NOMO-1 treated with DMSO at 0.1 percent for 48 hours (cell line): ENCODE results near the gene ADD3.
A peak's percentile ranks its signal among the peaks of the same experiment; 100 is the strongest.

Source experiments
- DNase-seq: peaks from one replicate; lab custom pipeline; 2025; ENCODE audit not compliant: unreplicated experiment; lab: John Stamatoyannopoulos, UW

ADD3 gene

GRCh38 chr10:109998513-109998912, 9.3 kb upstream of the ADD3 start:
- DNase-seq: no peak

GRCh38 chr10:110002801-110003523, 4.8 kb upstream of the ADD3 start:
- DNase-seq: peak; percentile 16

- no peak for DNase-seq
Observed at GRCh38 chr10:110003524-110003885, 4.3 kb upstream of the ADD3 start.

DNA sequence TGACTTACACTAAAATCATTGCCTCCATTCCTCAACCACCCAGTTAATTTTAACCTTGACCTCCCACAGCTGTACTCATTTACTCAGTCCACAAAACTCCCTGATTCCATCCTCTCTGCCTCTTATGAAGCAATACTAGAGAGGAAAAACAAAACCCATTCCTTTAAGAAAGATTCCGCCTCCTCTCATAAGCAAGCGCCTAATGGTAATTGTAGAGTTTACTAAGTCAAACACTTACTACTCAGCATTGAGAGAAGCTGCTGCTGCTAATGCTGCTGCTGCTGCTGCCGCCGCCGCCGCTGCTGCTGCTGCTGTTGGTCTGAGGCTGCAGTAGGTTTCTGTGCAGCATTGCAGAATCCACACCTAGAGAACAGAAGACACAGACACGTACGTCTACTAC, 2.1 kb upstream of the ADD3 start:
- DNase-seq: no peak

- no peak for DNase-seq
Observed at GRCh38 chr10:110006358-110007160, 1.2 kb upstream of the ADD3 start.

DNA sequence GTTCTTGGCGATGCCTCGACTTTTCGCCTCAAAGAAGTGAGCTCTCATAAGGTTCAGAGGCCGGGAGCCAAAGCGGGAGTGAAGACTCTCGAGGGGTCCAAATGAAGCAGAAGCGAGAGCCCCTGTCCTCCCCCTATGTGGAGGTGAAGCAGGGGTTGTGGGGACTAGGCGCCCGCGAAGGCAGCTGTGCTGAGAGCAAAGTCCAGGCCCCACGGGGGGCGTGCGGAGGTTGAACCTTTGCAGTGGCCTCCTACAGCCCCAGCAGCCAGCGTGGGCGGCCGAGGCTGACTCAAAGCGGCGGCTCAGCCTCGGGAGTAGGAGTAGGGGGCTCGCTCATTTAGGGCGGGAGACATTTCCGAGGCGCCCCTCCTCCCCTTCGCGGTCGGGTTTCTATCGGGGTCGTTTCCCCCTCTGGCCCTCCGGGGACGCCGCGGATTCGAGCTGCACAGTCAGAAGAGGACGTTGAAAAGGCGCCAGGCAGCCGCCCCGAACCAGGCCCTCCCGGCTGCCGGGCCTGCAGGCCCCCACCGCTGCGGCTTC, 553 bp upstream of the ADD3 start:
- no peak for DNase-seq

DNA sequence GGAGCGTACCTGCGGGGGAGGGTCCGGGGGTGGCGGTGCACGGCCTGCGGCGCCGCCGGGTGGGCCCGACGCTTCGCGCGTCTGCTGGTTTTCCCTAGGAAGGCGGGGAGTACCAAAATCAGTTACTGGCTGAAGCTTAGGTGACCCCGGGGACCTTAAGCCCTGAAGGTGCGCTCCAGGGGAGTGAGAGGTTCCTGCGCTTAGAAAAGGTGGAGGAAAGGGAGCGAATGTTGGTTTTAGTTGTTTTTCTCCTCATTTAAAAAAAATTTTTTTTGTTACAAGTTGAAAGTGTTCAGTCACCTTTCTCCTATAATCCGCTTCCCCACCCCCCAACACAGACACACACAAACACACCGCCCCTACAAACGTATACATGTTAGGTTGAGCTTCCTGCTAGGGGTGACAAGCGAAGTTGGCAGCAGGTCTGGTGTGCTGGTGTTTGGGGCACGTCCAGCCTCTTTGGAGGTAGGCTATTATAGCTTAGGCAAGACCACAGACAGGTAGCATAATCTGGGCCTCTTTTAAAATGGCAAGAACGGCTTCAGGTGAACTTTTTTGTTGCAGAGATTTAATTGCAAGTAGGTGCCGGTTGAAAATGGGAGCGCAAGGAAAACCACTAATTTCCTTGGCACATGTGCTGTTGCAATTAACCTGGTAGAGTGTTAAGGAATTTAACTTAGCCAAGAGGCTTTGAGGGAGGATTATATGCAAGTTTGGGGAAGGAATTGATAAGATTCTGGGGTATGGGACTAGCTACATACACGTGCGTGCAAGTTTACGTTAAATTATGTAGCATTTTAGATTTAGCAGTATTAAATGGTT, 945 bp downstream of the ADD3 start:
- DNase-seq: peak; percentile 27

DNA sequence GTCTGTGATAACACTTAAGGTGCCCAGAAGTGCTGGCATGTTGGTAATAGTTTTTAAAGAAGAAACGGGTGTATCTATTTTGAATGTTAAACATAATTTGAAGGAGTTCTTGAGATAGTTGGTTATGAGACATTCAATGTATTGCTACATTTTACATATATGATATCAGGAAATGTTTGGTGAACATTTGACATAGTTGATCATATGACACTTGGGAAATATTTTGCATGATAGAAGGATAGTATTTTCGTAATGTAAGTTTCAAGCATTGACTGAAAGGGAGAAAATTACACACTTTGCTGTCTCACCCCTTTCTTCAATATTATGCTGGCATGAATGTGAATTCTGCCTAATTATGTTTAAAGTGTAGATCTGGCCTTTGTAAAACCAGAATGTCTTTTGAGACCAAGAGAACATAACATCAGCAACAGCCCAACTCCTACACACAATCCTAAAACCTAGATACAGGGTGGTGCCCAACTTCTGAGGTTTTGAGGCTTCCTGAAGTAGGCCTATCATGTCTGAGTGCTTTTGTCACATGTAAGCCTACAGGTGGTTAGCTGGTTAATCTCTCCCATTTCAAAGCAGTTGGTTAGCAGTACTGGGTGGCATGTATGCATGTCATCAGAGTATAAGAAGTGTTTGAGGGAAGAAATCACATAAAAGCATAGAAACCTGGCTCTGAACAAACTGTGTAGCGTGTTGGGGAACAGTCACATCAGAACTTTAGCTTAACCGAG, 2.1 kb downstream of the ADD3 start:
- peak; percentile 10 for DNase-seq

GRCh38 chr10:110010486-110011378, 2.9 kb downstream of the ADD3 start:
- DNase-seq: no peak

DNA sequence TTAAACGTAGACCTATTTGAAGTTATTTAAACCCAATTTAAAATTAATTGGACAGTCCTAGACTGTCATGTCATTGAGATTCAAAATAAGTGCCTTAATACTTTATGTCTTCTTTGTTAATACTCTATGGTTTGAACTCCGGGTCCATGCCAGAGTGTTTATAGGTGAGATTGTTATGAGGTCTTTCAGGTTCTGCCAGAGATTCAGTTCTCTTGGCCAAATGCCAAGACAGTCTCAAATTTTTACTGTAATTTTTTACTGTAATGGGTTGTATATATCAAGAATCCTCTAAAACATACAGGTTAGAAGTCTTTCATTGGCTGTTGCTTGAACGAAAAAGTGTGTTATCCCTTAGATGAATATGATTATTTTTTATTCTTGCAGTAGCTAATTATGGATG, 3.9 kb downstream of the ADD3 start:
- DNase-seq: no peak

DNA sequence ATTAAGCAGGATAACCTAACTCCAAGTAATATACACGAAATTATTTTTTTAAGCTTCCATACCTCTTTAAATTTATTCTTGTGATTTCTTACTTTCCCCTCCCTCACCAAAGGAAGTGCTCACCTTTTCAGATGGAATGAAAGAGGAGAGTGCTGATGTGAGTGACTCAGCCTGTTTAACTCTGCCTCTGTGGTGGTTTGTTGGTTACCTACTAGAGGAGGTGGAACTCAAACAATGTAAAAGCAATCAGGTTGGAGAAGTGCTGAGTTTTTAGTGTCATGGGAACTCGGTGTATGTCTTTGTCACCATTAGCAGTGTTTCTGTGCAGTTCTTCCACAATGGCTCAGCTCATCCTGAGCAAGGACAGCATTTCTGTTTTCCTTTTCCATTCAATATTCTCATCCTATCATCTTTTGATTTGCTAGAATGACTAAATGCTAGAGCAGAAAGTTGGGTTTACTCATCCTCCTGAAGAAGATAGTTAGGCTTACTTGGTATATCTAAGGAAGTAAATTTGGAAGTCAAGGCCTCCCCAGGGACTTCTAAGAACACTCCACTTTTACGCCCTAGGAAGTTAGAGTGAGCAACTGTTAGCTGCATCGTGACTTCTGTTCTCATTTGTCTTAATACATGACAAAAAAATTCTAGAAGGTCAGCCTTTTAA, 6.0 kb downstream of the ADD3 start:
- DNase-seq: no peak

DNA sequence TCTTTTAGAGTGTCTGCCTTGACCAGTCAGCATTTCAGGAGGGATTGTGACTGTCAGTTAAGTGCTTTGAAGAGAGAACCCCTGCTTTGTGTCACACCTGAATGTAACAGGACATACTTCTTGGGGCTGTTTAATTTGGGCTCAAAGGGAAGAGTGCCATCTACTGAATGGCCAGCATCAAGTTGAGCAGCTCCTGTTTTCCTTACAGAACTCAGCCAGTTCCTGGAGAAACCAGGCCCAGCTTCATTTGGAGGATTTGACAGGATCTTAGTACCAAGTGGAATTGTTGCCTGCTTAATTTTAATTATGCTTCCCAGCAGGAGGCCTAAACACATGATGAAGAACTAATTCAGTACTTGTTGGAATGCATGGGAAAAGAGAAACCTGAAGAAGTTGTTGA, 8.3 kb downstream of the ADD3 start:
- no peak for DNase-seq

GRCh38 chr10:110017052-110017451, 9.3 kb downstream of the ADD3 start:
- DNase-seq: peak; percentile 24

- no peak for DNase-seq
Observed at GRCh38 chr10:110017907-110018306, 10.1 kb downstream of the ADD3 start.

- no peak for DNase-seq
Observed at GRCh38 chr10:110020265-110020664, 12.5 kb downstream of the ADD3 start.

DNA sequence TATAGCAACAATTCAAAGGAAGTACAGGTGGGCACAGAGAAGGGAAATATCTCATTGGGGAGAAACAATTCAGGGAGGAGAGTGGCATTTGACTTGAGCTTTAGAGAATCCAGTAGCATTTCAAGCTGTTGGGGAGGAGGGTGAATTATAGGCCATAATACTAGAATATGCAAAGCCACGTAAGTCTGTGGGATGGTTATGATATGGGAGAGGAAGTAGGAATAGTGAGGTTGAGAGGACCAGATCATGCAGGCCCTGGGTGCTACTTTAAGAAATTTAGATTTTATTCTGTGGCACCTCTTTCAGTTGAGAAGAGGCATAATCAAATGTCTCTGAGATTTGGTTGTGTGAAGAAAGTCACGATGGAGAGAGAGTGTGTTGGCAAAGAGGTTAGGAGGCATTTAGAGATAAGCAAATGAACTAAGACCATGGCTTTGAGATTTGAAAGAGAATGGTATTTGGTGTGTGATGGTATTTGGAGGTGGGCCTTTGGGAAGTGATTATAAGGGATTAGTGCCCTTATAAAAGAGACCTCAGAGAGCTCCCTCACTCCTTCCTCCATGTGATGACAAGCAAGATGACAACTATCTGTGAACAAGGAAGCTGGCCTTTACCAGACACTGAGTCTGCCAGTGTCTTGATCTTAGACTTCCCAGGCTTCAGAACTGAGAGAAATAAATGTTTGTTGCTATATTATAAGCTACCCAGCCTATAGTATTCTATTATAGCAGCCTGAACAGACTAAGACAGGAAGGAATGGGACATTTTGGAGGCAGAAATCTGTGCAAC, 15.1 kb downstream of the ADD3 start:
- peak; percentile 4 for DNase-seq

GRCh38 chr10:110023785-110024465, 16.1 kb downstream of the ADD3 start:
- DNase-seq: peak; percentile 21

- no peak for DNase-seq
Observed at GRCh38 chr10:110029450-110029849, 21.7 kb downstream of the ADD3 start.
